ENCODE results near the gene LAG3.
A peak's percentile ranks its signal among the peaks of the same experiment; 100 is the strongest.

The LAG3 gene

GRCh38 chr12:6827437-6827911 is 55.2 kb downstream of the LAG3 start:
- Histone ChIP-seq H3K79me1 (replicated peaks; ENCODE audit: low read length, poor library complexity, severe bottlenecking) (peaks cover 37% of the 10 kb centered on the region), H3K18ac (ENCODE audit: low read depth in 1 of 2, low read length in 2 of 2) (peak overlapping the region; percentile 74 to 84), H3K27me3 (ENCODE audit: control insufficient read depth in 1 of 2, insufficient read depth in 1 of 2, low read length in 2 of 2) (peaks cover 10 to 12% of the 10 kb centered on the region in 2 experiments), H3K14ac (ENCODE audit: low read length in 2 of 2) (peak overlapping the region in 1 of 2 experiments; percentile 19), H3K9ac (ENCODE audit: low read length) (peak overlapping the region; percentile 69), H2AFZ (ENCODE audit: low read depth, low read length) (no peak overlapping the region), H3K36me3 (ENCODE audit: control insufficient read depth in 1 of 2, insufficient read depth in 2 of 2, low read depth in 1 of 2, low read length in 2 of 2) (peaks cover 20 to 32% of the 10 kb centered on the region in 2 experiments), H3K23ac (ENCODE audit: low read length in 2 of 2) (no peak overlapping the region), H3K4me3 (ENCODE audit: insufficient read depth in 1 of 2, low read depth in 1 of 2, low read length in 2 of 2) (no peak overlapping the region), H3K27ac (ENCODE audit: low read length, poor library complexity, severe bottlenecking) (no peak overlapping the region), H4K91ac (ENCODE audit: low read length) (peak overlapping the region; percentile 87), H2BK120ac (ENCODE audit: low read depth, low read length) (no peak overlapping the region), H3K4me2 (ENCODE audit: low read length, poor library complexity, severe bottlenecking) (peak overlapping the region; percentile 46), H4K8ac (ENCODE audit: low read length) (peak overlapping the region; percentile 16), H3K9me3 (ENCODE audit: control insufficient read depth, low read length) (no peaks in the 10 kb centered on the region), H2BK12ac (ENCODE audit: low read length in 2 of 2) (peak overlapping the region; percentile 20 to 82), H2BK15ac (ENCODE audit: low read depth, poor library complexity, severe bottlenecking) (no peak overlapping the region), H3K4me1 (ENCODE audit: control insufficient read depth, insufficient read depth, low read depth, low read length) (peaks cover 38% of the 10 kb centered on the region), H3K4ac (ENCODE audit: low read depth in 1 of 2, low read length in 2 of 2) (peak overlapping the region in 1 of 2 experiments; percentile 52), H2BK5ac (ENCODE audit: low read depth, low read length, poor library complexity, severe bottlenecking) (no peak overlapping the region), H2AK5ac (ENCODE audit: low read length, severe bottlenecking) (peak overlapping the region; percentile 8)
- WGBS = 6% methylated on average over 7 of the region's 8 CpGs
- peak; percentile 91 for DNase-seq
